Medulla oblongata (tissue), 1 donor: ENCODE results near the gene ITGA11.
"Not testable (repeated sequence)": the region's sequence is repeated elsewhere in the genome, so short reads cannot be mapped to it uniquely, and the experiment has no call there.

Experiments
- DNase-seq: peaks from one replicate; pipeline ENCODE4 v3.0.0-alpha.2; 2015; ENCODE audit errors: extremely low spot score

The ITGA11 gene

GRCh38 chr15:68411343-68411675 is 20.7 kb downstream of the ITGA11 start:
- DNase-seq: no peak

GRCh38 chr15:68410466-68411342 is 21.3 kb downstream of the ITGA11 start:
- DNase-seq: no peak

GRCh38 chr15:68409736-68410370 is 22.1 kb downstream of the ITGA11 start:
- no peak for DNase-seq

- DNase-seq: no peak
These were observed 23.0 kb downstream of the ITGA11 start for GRCh38 chr15:68408971-68409370.

GRCh38 chr15:68407886-68408881 is 23.8 kb downstream of the ITGA11 start:
- no peak for DNase-seq

- DNase-seq: no peak
These were observed 24.6 kb downstream of the ITGA11 start for GRCh38 chr15:68407141-68407885.

- DNase-seq: no peak
These were observed 26.3 kb downstream of the ITGA11 start for GRCh38 chr15:68405378-68406250.

- no peak for DNase-seq
These were observed 27.7 kb downstream of the ITGA11 start for GRCh38 chr15:68404056-68404798.

- DNase-seq: no peak
These were observed 28.6 kb downstream of the ITGA11 start for GRCh38 chr15:68403161-68403941.

- DNase-seq: no peak
These were observed 29.4 kb downstream of the ITGA11 start for GRCh38 chr15:68402432-68403160.

GRCh38 chr15:68401496-68402431 is 30.2 kb downstream of the ITGA11 start:
- no peak for DNase-seq

GRCh38 chr15:68400066-68400456 is 31.9 kb downstream of the ITGA11 start:
- no peak for DNase-seq

- DNase-seq: no peak
These were observed 32.6 kb downstream of the ITGA11 start for GRCh38 chr15:68399096-68400065.

- DNase-seq: not testable (repeated sequence)
These were observed 34.0 kb downstream of the ITGA11 start for GRCh38 chr15:68397999-68398398.

GRCh38 chr15:68396068-68396467 is 35.9 kb downstream of the ITGA11 start:
- DNase-seq: no peak

GRCh38 chr15:68391121-68391520 is 40.8 kb downstream of the ITGA11 start:
- DNase-seq: no peak
